ENCODE measurements around the gene GMPR.

GMPR gene

GRCh38 chr6:16337295-16337975 lies 99.0 kb downstream of the GMPR start:
- no CpG with 5 or more reads among the region's 13 CpGs for WGBS (ENCODE audit: extremely low coverage, insufficient coverage, insufficient read length)
- no peak overlapping the region for H3K9ac ChIP-seq (ENCODE audit: low read length)
- no peak overlapping the region for H2AK5ac ChIP-seq (ENCODE audit: low read length)
- H3K4me1 ChIP-seq (ENCODE audit: control insufficient read depth in 1 of 2, insufficient read depth in 2 of 2, low read length in 2 of 2) = peaks cover 25 to 29% of the 10 kb centered on the region in 2 experiments
- H3K79me2 ChIP-seq (ENCODE audit: control insufficient read depth, insufficient read depth, low read length, poor library complexity) = peaks cover 4% of the 10 kb centered on the region
- no peak overlapping the region for H4K12ac ChIP-seq (ENCODE audit: low read depth, low read length)
- peaks cover 32% of the 10 kb centered on the region for H3K79me1 ChIP-seq (ENCODE audit: low read length)
- no peak overlapping the region for H3K23ac ChIP-seq (ENCODE audit: low read length)
- no peak for DNase-seq
- no peak overlapping the region for H3K4me3 ChIP-seq (ENCODE audit: low read depth, low read length)
- H4K91ac ChIP-seq (ENCODE audit: low read depth, low read length) = peak overlapping the region; percentile 78
- H3K14ac ChIP-seq (ENCODE audit: low read length) = no peak overlapping the region
- no peak overlapping the region for H3K4me2 ChIP-seq (ENCODE audit: low read length)
- H2AFZ ChIP-seq (ENCODE audit: insufficient read depth, low read length, poor library complexity) = no peak overlapping the region
- peak overlapping the region; percentile 7 for H2BK5ac ChIP-seq (ENCODE audit: low read depth, low read length, poor library complexity)
- H2BK12ac ChIP-seq (ENCODE audit: low read length) = no peak overlapping the region
- no peaks in the 10 kb centered on the region for H3K9me3 ChIP-seq (ENCODE audit: insufficient read depth, low read depth, low read length)
- H3K4ac ChIP-seq (ENCODE audit: low read depth, low read length) = no peak overlapping the region
- H4K8ac ChIP-seq (ENCODE audit: low read depth, low read length) = peak overlapping the region; percentile 0
- H3K27me3 ChIP-seq (ENCODE audit: insufficient read depth, low read length) = no peaks in the 10 kb centered on the region
- H3K36me3 ChIP-seq (ENCODE audit: control insufficient read depth in 1 of 2, insufficient read depth in 2 of 2, low read length in 2 of 2) = no peaks in the 10 kb centered on the region
- H3K27ac ChIP-seq (ENCODE audit: low read depth, low read length) = peak overlapping the region; percentile 70
- H3K18ac ChIP-seq (ENCODE audit: low read length) = no peak overlapping the region
- H2BK120ac ChIP-seq (ENCODE audit: insufficient read depth, low read length, poor library complexity) = peak overlapping the region; percentile 15

DNA sequence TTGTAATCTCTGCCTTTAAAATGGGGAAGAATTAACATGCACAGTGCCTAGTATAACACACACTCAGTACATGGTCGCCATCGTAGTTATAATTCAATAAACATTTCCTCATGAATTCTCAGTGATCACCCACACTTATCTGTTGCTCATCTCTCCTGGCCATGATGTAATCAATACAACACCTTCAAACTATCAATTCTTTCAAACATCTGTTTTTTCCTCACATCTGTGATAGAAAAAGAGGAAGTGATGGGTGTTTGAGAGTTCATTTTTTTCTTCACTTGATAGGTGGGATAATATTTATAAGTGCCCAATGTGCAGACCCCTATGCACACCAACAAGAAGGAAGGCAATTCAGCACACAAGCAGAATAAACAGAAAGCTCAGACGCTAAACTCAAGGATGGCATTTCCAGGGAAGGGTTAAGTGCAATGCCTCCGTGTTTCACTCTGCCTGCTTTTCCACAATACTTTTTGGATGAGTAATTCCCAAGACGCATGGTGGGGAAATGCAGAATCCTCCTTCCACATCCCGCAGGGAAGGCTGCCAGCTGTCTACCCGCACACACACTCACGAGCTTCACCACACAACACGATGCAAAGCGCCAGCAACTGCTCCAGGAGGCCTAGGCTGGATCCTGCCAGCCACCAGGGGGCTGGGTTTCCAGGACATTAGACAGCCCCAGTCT lies 100.3 kb downstream of the GMPR start:
- peak; percentile 98 for DNase-seq

GRCh38 chr6:16339265-16339587 lies 100.8 kb downstream of the GMPR start:
- Histone ChIP-seq H4K8ac (ENCODE audit: low read depth, low read length) (peak overlapping the region; percentile 69), H4K91ac (ENCODE audit: low read depth, low read length) (peak overlapping the region; percentile 89), H3K27ac (ENCODE audit: low read depth, low read length) (peak overlapping the region; percentile 95), H3K4ac (ENCODE audit: low read depth, low read length) (peak overlapping the region; percentile 53), H3K23ac (ENCODE audit: low read length) (no peak overlapping the region), H3K4me3 (ENCODE audit: low read depth, low read length) (no peak overlapping the region), H3K9ac (ENCODE audit: low read length) (no peak overlapping the region), H2BK120ac (ENCODE audit: insufficient read depth, low read length, poor library complexity) (peak overlapping the region; percentile 82), H3K14ac (ENCODE audit: low read length) (peak overlapping the region; percentile 81), H3K4me1 (ENCODE audit: control insufficient read depth in 1 of 2, insufficient read depth in 2 of 2, low read length in 2 of 2) (peaks cover 24 to 25% of the 10 kb centered on the region in 2 experiments), H2BK12ac (ENCODE audit: low read length) (peak overlapping the region; percentile 76), H3K4me2 (ENCODE audit: low read length) (no peak overlapping the region), H3K27me3 (ENCODE audit: insufficient read depth, low read length) (no peaks in the 10 kb centered on the region), H3K18ac (ENCODE audit: low read length) (peak overlapping the region; percentile 54), H2AK5ac (ENCODE audit: low read length) (peak overlapping the region; percentile 76), H3K36me3 (ENCODE audit: control insufficient read depth in 1 of 2, insufficient read depth in 2 of 2, low read length in 2 of 2) (no peaks in the 10 kb centered on the region), H3K9me3 (ENCODE audit: insufficient read depth, low read depth, low read length) (no peaks in the 10 kb centered on the region), H3K79me1 (ENCODE audit: low read length) (peaks cover 28% of the 10 kb centered on the region), H4K12ac (ENCODE audit: low read depth, low read length) (no peak overlapping the region), H3K79me2 (ENCODE audit: control insufficient read depth, insufficient read depth, low read length, poor library complexity) (peaks cover 4% of the 10 kb centered on the region), H2AFZ (ENCODE audit: insufficient read depth, low read length, poor library complexity) (no peak overlapping the region), H2BK5ac (ENCODE audit: low read depth, low read length, poor library complexity) (peak overlapping the region; percentile 94)
- no CpG with 5 or more reads among the region's 3 CpGs for WGBS (ENCODE audit: extremely low coverage, insufficient coverage, insufficient read length)
- DNase-seq = no peak

More for the DNA sequence above, 100.3 kb downstream of the GMPR start:
- no peak overlapping the region for H3K4me3 ChIP-seq (ENCODE audit: low read depth, low read length)
- peaks cover 4% of the 10 kb centered on the region for H3K79me2 ChIP-seq (ENCODE audit: control insufficient read depth, insufficient read depth, low read length, poor library complexity)
- no peak overlapping the region for H3K23ac ChIP-seq (ENCODE audit: low read length)
- no peak overlapping the region for H3K9ac ChIP-seq (ENCODE audit: low read length)
- no peaks in the 10 kb centered on the region for H3K27me3 ChIP-seq (ENCODE audit: insufficient read depth, low read length)
- H2BK120ac ChIP-seq (ENCODE audit: insufficient read depth, low read length, poor library complexity) = peak overlapping the region; percentile 82
- peak overlapping the region; percentile 22 for H4K8ac ChIP-seq (ENCODE audit: low read depth, low read length)
- peaks cover 29% of the 10 kb centered on the region for H3K79me1 ChIP-seq (ENCODE audit: low read length)
- H3K4me1 ChIP-seq (ENCODE audit: control insufficient read depth in 1 of 2, insufficient read depth in 2 of 2, low read length in 2 of 2) = peaks cover 25% of the 10 kb centered on the region in 2 experiments
- no peak overlapping the region for H2AK5ac ChIP-seq (ENCODE audit: low read length)
- H3K14ac ChIP-seq (ENCODE audit: low read length) = no peak overlapping the region
- no peak overlapping the region for H4K12ac ChIP-seq (ENCODE audit: low read depth, low read length)
- peak overlapping the region; percentile 89 for H4K91ac ChIP-seq (ENCODE audit: low read depth, low read length)
- H2AFZ ChIP-seq (ENCODE audit: insufficient read depth, low read length, poor library complexity) = no peak overlapping the region
- peak overlapping the region; percentile 76 for H2BK12ac ChIP-seq (ENCODE audit: low read length)
- no CpG with 5 or more reads among the region's 10 CpGs for WGBS (ENCODE audit: extremely low coverage, insufficient coverage, insufficient read length)
- H2BK5ac ChIP-seq (ENCODE audit: low read depth, low read length, poor library complexity) = peak overlapping the region; percentile 94
- no peak overlapping the region for H3K4ac ChIP-seq (ENCODE audit: low read depth, low read length)
- no peak overlapping the region for H3K4me2 ChIP-seq (ENCODE audit: low read length)
- no peak overlapping the region for H3K18ac ChIP-seq (ENCODE audit: low read length)
- peak overlapping the region; percentile 95 for H3K27ac ChIP-seq (ENCODE audit: low read depth, low read length)
- no peaks in the 10 kb centered on the region for H3K9me3 ChIP-seq (ENCODE audit: insufficient read depth, low read depth, low read length)
- no peaks in the 10 kb centered on the region for H3K36me3 ChIP-seq (ENCODE audit: control insufficient read depth in 1 of 2, insufficient read depth in 2 of 2, low read length in 2 of 2)

GRCh38 chr6:16343593-16343992 lies 105.2 kb downstream of the GMPR start:
- Histone ChIP-seq H3K4me1 (ENCODE audit: control insufficient read depth in 1 of 2, insufficient read depth in 2 of 2, low read length in 2 of 2) (peaks cover 5 to 9% of the 10 kb centered on the region in 2 experiments), H3K4ac (ENCODE audit: low read depth, low read length) (no peak overlapping the region), H4K12ac (ENCODE audit: low read depth, low read length) (no peak overlapping the region), H2AK5ac (ENCODE audit: low read length) (no peak overlapping the region), H3K9ac (ENCODE audit: low read length) (no peak overlapping the region), H3K14ac (ENCODE audit: low read length) (no peak overlapping the region), H3K27me3 (ENCODE audit: insufficient read depth, low read length) (no peaks in the 10 kb centered on the region), H4K91ac (ENCODE audit: low read depth, low read length) (no peak overlapping the region), H3K23ac (ENCODE audit: low read length) (no peak overlapping the region), H2BK12ac (ENCODE audit: low read length) (peak overlapping the region; percentile 11), H4K8ac (ENCODE audit: low read depth, low read length) (no peak overlapping the region), H3K9me3 (ENCODE audit: insufficient read depth, low read depth, low read length) (no peaks in the 10 kb centered on the region), H2BK5ac (ENCODE audit: low read depth, low read length, poor library complexity) (no peak overlapping the region), H3K4me2 (ENCODE audit: low read length) (no peak overlapping the region), H2BK120ac (ENCODE audit: insufficient read depth, low read length, poor library complexity) (no peak overlapping the region), H3K79me2 (ENCODE audit: control insufficient read depth, insufficient read depth, low read length, poor library complexity) (no peaks in the 10 kb centered on the region), H3K4me3 (ENCODE audit: low read depth, low read length) (no peak overlapping the region), H2AFZ (ENCODE audit: insufficient read depth, low read length, poor library complexity) (no peak overlapping the region), H3K36me3 (ENCODE audit: control insufficient read depth in 1 of 2, insufficient read depth in 2 of 2, low read length in 2 of 2) (no peaks in the 10 kb centered on the region), H3K27ac (ENCODE audit: low read depth, low read length) (no peak overlapping the region), H3K18ac (ENCODE audit: low read length) (no peak overlapping the region), H3K79me1 (ENCODE audit: low read length) (peaks cover 17% of the 10 kb centered on the region)
- WGBS (ENCODE audit: extremely low coverage, insufficient coverage, insufficient read length) = no CpG with 5 or more reads among the region's 8 CpGs
- DNase-seq = no peak

Data from trophoblast cell (in vitro differentiated cells and primary cell).